ENCODE measurements around the gene PLD2.

The PLD2 gene

GRCh38 chr17:4833941-4834680 is 27.2 kb downstream of the PLD2 start:
- peak overlapping the region; percentile 86 for H3K4me3 Mint-ChIP-seq
- DNase-seq: peak; percentile 30

GRCh38 chr17:4834681-4835020 is 27.7 kb downstream of the PLD2 start:
- Mint-ChIP-seq H3K9me3 (no peaks in the 10 kb centered on the region), H3K4me1 (peaks cover 40% of the 10 kb centered on the region), H3K27ac (no peak overlapping the region), H3K4me3 (peak overlapping the region; percentile 86), H3K27me3 (no peaks in the 10 kb centered on the region), H3K36me3 (peaks cover 21% of the 10 kb centered on the region)
- no peak for DNase-seq
- CTCF ChIA-PET: interaction anchor here (1.1 kb wide), 1 partner anchor 44 kb away, joined by 4 read pairs; no protein-coding TSS in a partner anchor

More at GRCh38 chr17:4833941-4834680, 27.2 kb downstream of the PLD2 start:
- H3K36me3 Mint-ChIP-seq: peaks cover 16% of the 10 kb centered on the region
- CTCF ChIA-PET: interaction anchor here (1.1 kb wide), 1 partner anchor 44 kb away, joined by 4 read pairs; no protein-coding TSS in a partner anchor
- peaks cover 35% of the 10 kb centered on the region for H3K4me1 Mint-ChIP-seq
- no peaks in the 10 kb centered on the region for H3K9me3 Mint-ChIP-seq
- H3K27me3 Mint-ChIP-seq: peaks cover 5% of the 10 kb centered on the region
- peak overlapping the region; percentile 87 for H3K27ac Mint-ChIP-seq

GRCh38 chr17:4836221-4836620 is 29.3 kb downstream of the PLD2 start:
- peaks cover 56% of the 10 kb centered on the region for H3K4me1 Mint-ChIP-seq
- no peaks in the 10 kb centered on the region for H3K27me3 Mint-ChIP-seq
- CTCF ChIA-PET: no interaction called here
- no peak for DNase-seq
- peaks cover 22% of the 10 kb centered on the region for H3K36me3 Mint-ChIP-seq
- no peaks in the 10 kb centered on the region for H3K9me3 Mint-ChIP-seq
- H3K4me3 Mint-ChIP-seq: no peak overlapping the region
- peak overlapping the region; percentile 50 for H3K27ac Mint-ChIP-seq

GRCh38 chr17:4837471-4838308 is 30.7 kb downstream of the PLD2 start:
- no peak for DNase-seq
- H3K9me3 Mint-ChIP-seq: no peaks in the 10 kb centered on the region
- peaks cover 22% of the 10 kb centered on the region for H3K36me3 Mint-ChIP-seq
- H3K27me3 Mint-ChIP-seq: no peaks in the 10 kb centered on the region
- H3K4me3 Mint-ChIP-seq: no peak overlapping the region
- no peak overlapping the region for H3K27ac Mint-ChIP-seq
- H3K4me1 Mint-ChIP-seq: peaks cover 60% of the 10 kb centered on the region
- CTCF ChIA-PET: interaction anchor here (0.6 to 1.2 kb wide), 2 partner anchors 271 to 400 kb away, joined by 3 read pairs; no protein-coding TSS in a partner anchor

DNA sequence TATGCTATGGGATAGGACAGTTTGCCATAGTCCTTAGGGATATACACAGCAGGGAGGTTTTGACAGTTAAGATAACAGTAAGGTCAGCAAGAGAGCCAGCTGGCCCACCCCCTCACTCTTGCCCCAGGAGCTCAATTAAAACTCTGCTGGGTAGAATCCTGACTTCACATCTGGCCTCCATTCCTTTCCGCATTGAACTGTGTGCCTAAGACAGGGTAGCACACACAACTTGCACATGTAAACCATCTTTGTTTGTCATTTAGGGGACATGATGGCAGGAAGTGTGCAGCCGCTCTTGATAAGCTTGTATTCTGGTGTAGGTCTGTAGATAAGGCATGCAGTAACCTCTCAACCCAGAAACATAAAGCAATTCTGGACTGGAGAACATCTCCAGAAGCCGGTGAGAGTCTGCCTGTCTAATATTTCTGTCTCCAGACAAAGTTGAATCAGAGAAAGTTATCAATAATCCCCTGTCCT is 31.4 kb downstream of the PLD2 start:
- Mint-ChIP-seq H3K27me3 (no peaks in the 10 kb centered on the region), H3K9me3 (no peaks in the 10 kb centered on the region), H3K4me3 (no peak overlapping the region), H3K4me1 (peaks cover 57% of the 10 kb centered on the region), H3K36me3 (peaks cover 22% of the 10 kb centered on the region), H3K27ac (no peak overlapping the region)
- CTCF ChIA-PET: interaction anchor here (0.6 kb wide), 1 partner anchor 399 kb away, joined by 3 read pairs; no protein-coding TSS in a partner anchor
- DNase-seq: no peak

- CTCF ChIA-PET: interaction anchor here (1.4 kb wide), 1 partner anchor 42 kb away, joined by 3 read pairs; no protein-coding TSS in a partner anchor
- H3K9me3 Mint-ChIP-seq: no peaks in the 10 kb centered on the region
- peaks cover 19% of the 10 kb centered on the region for H3K36me3 Mint-ChIP-seq
- peaks cover 52% of the 10 kb centered on the region for H3K4me1 Mint-ChIP-seq
- no peaks in the 10 kb centered on the region for H3K27me3 Mint-ChIP-seq
- H3K4me3 Mint-ChIP-seq: no peak overlapping the region
- H3K27ac Mint-ChIP-seq: no peak overlapping the region
- DNase-seq: no peak
Measured at GRCh38 chr17:4839221-4839620, 32.3 kb downstream of the PLD2 start.

DNA sequence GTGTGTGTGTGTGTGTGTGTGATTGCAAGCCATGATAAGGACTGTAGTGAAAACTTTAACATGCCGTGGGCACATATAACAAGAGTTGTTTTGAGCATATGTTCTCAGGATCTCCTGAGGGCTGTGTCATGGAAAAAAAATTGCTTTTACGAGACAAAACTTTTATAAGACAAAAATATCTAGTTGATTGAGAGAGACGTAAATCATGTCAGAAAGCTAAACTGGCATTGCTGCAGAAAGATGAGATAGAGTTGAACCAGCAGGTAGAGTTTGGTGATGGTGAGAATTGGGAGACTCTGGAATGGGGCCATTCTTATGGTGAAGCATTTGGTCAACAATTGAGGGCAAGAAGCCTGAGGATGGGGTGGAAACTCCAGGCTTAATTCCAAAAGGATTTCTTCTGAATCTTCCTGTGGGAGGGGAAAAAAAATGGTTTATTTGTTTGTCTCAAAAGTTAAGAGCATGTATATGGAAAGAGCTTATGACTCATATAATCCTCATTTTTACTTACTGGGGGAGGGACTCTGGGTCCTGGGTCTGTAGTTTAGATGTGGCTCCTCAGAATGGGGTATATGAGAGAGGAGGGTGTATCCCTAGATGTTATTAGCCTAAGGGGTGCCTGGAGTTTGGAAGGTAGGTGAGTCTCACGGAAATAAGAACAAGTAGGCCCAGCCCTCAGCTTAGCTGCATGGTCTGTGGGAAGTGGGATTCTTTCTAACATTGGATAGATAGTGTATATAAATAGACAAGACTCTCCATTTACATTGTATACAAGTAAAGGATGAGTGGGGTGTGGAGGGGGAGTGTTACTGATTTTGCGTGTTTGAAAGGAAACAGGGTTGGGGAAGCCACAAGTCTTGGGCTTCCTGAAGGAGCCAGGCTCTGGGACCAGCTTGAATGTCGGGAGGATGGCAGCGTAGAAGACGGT is 33.3 kb downstream of the PLD2 start:
- CTCF ChIA-PET: interaction anchor here (0.5 to 1.4 kb wide), 2 partner anchors 41 to 508 kb away, joined by 3 read pairs; no protein-coding TSS in a partner anchor
- H3K4me3 Mint-ChIP-seq: no peak overlapping the region
- no peaks in the 10 kb centered on the region for H3K27me3 Mint-ChIP-seq
- H3K36me3 Mint-ChIP-seq: peaks cover 20% of the 10 kb centered on the region
- DNase-seq: no peak
- H3K9me3 Mint-ChIP-seq: no peaks in the 10 kb centered on the region
- H3K4me1 Mint-ChIP-seq: peaks cover 42% of the 10 kb centered on the region
- no peak overlapping the region for H3K27ac Mint-ChIP-seq

DNA sequence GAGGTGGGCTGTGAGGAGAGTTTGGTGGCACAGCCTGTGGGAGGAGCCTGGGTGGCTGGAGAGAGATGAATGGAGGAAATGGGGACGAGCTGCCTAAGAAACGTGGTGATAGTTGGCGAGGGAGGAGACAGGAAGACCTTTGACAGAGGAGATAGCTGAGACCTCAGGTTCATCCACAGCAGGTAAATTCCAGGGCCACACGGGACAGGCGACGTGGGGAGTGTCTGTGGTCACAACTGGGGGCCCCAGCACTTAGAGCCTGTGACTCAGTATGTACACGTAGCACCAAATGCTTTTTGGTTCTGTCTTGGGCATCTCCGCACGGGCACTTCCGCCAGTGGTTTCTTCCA is 33.9 kb downstream of the PLD2 start:
- Mint-ChIP-seq H3K9me3 (no peaks in the 10 kb centered on the region), H3K4me3 (no peak overlapping the region), H3K4me1 (peaks cover 35% of the 10 kb centered on the region)

DNA sequence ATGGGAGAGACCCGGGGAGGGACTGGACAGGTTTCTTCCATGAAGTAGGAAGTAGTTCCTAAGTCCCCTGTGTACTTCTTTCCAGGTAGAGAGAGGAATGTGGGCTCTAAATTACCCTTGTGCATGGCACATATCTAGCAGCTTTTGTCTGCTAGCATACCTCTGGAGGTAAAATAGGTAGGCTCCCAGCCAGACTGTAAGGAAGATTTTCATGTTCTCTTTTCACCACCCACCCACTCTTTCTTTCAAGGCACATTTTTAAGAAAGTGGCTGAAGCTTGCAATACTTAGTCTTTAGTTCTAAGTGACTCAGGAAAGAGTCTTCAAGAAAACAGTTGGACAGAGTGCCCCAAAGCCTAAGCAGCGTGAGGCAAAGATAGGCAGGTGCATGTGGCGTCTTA is 35.4 kb downstream of the PLD2 start:
- peaks cover 16% of the 10 kb centered on the region for H3K36me3 Mint-ChIP-seq
- no peaks in the 10 kb centered on the region for H3K27me3 Mint-ChIP-seq
- no peak for DNase-seq
- no peak overlapping the region for H3K27ac Mint-ChIP-seq
- H3K9me3 Mint-ChIP-seq: no peaks in the 10 kb centered on the region
- CTCF ChIA-PET: no interaction called here
- H3K4me1 Mint-ChIP-seq: peaks cover 29% of the 10 kb centered on the region
- no peak overlapping the region for H3K4me3 Mint-ChIP-seq

More for the DNA sequence above, 33.9 kb downstream of the PLD2 start:
- peak; percentile 22 for DNase-seq
- CTCF ChIA-PET: no interaction called here
- Mint-ChIP-seq H3K36me3 (peaks cover 20% of the 10 kb centered on the region), H3K27ac (no peak overlapping the region), H3K27me3 (no peaks in the 10 kb centered on the region)

DNA sequence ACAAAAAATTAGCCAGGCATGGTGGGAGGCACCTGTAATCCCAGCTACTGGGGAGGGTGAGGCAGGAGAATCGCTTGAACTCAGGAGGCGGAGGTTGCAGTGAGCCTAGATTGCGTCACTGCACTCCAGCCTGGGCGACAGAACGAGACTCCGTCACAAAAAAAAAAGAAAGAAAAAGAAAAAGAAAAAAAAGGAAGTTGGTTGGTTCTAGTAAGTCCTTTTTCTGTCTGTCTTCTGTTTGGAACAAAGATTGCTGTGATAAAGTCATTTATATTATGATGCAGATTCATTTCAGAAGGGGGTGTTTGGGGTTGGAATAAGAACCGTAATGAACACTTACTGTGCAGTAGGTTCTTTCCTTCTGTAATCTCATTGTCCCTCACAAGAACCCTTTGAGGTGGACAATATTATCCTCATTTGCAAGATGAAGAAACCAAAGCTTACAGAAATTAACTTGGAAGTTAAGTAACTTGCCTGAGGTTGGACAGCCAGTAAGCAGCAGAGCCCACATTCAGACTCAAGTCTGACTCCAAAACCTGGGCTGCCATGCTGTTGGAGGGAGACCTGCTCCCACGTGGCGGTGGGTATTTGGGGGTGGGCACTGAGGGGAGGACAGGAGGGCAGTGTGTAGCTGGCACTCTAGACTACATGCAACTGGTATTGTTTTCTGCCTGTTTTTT is 36.5 kb downstream of the PLD2 start:
- Mint-ChIP-seq H3K27ac (no peak overlapping the region), H3K4me1 (peaks cover 25% of the 10 kb centered on the region), H3K9me3 (no peaks in the 10 kb centered on the region), H3K27me3 (no peaks in the 10 kb centered on the region), H3K36me3 (peaks cover 10% of the 10 kb centered on the region), H3K4me3 (no peak overlapping the region)
- CTCF ChIA-PET: no interaction called here
- DNase-seq: no peak

- Mint-ChIP-seq H3K4me3 (no peak overlapping the region), H3K9me3 (no peaks in the 10 kb centered on the region), H3K27ac (no peak overlapping the region), H3K36me3 (peaks cover 6% of the 10 kb centered on the region), H3K27me3 (no peaks in the 10 kb centered on the region), H3K4me1 (peaks cover 20% of the 10 kb centered on the region)
- CTCF ChIA-PET: no interaction called here
- DNase-seq: no peak
Measured at GRCh38 chr17:4845118-4845517, 38.2 kb downstream of the PLD2 start.

DNA sequence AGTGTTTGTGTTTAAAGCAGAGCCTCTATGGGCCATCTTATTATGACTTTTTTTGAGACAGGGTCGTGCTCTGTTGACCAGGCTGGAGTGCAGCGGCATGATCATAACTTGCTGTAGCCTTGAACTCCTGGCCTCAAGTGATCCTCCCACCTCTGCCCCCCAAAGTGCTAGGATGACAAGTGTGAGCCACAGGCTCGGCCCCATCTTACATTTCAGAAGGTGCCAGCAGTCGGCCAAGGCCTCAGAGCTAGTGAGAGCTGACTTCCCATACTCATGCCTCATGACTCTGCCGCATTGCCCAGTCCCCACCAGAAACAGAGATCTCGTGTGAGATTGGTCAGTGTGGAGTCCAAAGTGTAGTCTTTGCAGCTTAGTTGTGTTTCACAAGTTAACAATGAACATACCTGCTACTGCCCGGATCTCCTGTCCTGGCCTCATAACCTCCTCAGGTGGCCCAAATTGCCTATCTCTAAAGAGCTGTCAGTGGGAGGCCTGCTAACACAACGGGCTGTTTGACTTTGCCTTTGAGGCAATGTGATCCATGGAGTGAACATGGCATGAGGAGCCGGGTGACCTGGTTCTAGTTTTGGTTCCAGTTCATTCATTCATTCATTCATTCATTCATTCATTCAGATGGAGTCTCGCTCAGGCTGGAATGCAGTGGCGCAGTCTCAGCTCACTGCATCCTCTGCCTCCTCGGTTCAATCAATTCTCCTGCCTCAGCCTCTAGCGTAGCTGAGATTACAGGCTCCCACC is 39.9 kb downstream of the PLD2 start:
- no peaks in the 10 kb centered on the region for H3K9me3 Mint-ChIP-seq
- no peak overlapping the region for H3K4me3 Mint-ChIP-seq
- no peak overlapping the region for H3K27ac Mint-ChIP-seq
- peaks cover 12% of the 10 kb centered on the region for H3K4me1 Mint-ChIP-seq
- H3K27me3 Mint-ChIP-seq: no peaks in the 10 kb centered on the region
- H3K36me3 Mint-ChIP-seq: peaks cover 14% of the 10 kb centered on the region
- CTCF ChIA-PET: no interaction called here
- no peak for DNase-seq

- CTCF ChIA-PET: no interaction called here
Measured at GRCh38 chr17:4849011-4849536, 42.1 kb downstream of the PLD2 start.

More at GRCh38 chr17:4849011-4849536, 42.1 kb downstream of the PLD2 start:
- Mint-ChIP-seq H3K4me3 (no peak overlapping the region), H3K27me3 (no peaks in the 10 kb centered on the region), H3K9me3 (peaks cover 6% of the 10 kb centered on the region), H3K27ac (no peak overlapping the region), H3K4me1 (peaks cover 18% of the 10 kb centered on the region), H3K36me3 (peaks cover 23% of the 10 kb centered on the region)
- no peak for DNase-seq
